HepG2 (cell line): ENCODE data around the gene OPA3. TPM values are rescaled to one million over a fixed set of nuclear protein-coding genes. Genes with fewer than 3 reads are reported as not detected.

Experiments used
- BRCA1 ChIP-seq: sonication (generic); formaldehyde crosslinking; IDR thresholded peaks from 2 replicates; pipeline ENCODE4 v1.4.0; 2020; ENCODE audit warnings: missing genetic modification reagents
- ERF ChIP-seq: IDR thresholded peaks from 2 replicates; pipeline ENCODE4 v1.6.1; 2018; ENCODE audit warnings: missing biosample characterization, missing genetic modification reagents
- HDAC1 ChIP-seq: sonication (generic); formaldehyde crosslinking; IDR thresholded peaks from 2 replicates; pipeline ENCODE4 v1.5.1; 2020; ENCODE audit warnings: mild to moderate bottlenecking, missing genetic modification reagents
- HIVEP1 ChIP-seq: sonication (generic); formaldehyde crosslinking; IDR thresholded peaks from 2 replicates; pipeline ENCODE4 v1.4.0; 2020; ENCODE audit warnings: mild to moderate bottlenecking, missing genetic modification reagents
- NFE2L2 ChIP-seq: fragments of 150-350 bp; IDR thresholded peaks from 2 replicates; pipeline ENCODE4 v1.6.1; 2014; ENCODE audit warnings: low read length
- NONO ChIP-seq, 2 experiments: fragments of 450-650 bp in 1 of 2; sonication (generic) in 1 of 2; formaldehyde crosslinking in 1 of 2; IDR thresholded peaks in 1 of 2; conservative IDR thresholded peaks in 1 of 2; 2 replicates each; pipeline versions ENCODE4 v1.6.1 to v1.8.0; 2017 to 2022; ENCODE audit warnings: mild to moderate bottlenecking in 1 of 2, missing genetic modification reagents in 1 of 2, moderate library complexity in 1 of 2
- PATZ1 ChIP-seq: sonication (generic); formaldehyde crosslinking; IDR thresholded peaks from 2 replicates; pipeline ENCODE4 v1.4.0; 2020; ENCODE audit warnings: missing genetic modification reagents
- POLR2G ChIP-seq: fragments of 200-400 bp; formaldehyde crosslinking; IDR thresholded peaks from 2 replicates; pipeline ENCODE4 v1.6.1; 2018; ENCODE audit warnings: mild to moderate bottlenecking, low read depth, low read length, moderate library complexity
- SKIL ChIP-seq: sonication (generic); formaldehyde crosslinking; IDR thresholded peaks from 2 replicates; pipeline ENCODE4 v1.8.0; 2022; ENCODE audit warnings: missing genetic modification reagents, mild to moderate bottlenecking, moderate library complexity, borderline replicate concordance
- SOX5 ChIP-seq: IDR thresholded peaks from 2 replicates; pipeline ENCODE4 v1.6.1; 2016; ENCODE audit warnings: borderline replicate concordance
- SP1 ChIP-seq, 2 experiments: fragments of 450-650 bp in 1 of 2; sonication (generic) in 1 of 2; formaldehyde crosslinking in 1 of 2; IDR thresholded peaks; 2 replicates each; pipeline versions ENCODE4 v1.4.0 to v1.6.1; 2016 to 2020; ENCODE audit warnings: missing genetic modification reagents in 1 of 2
- SPEN ChIP-seq: sonication (generic); formaldehyde crosslinking; IDR thresholded peaks from 2 replicates; pipeline ENCODE4 v1.5.1; 2020; ENCODE audit warnings: low read depth, mild to moderate bottlenecking, missing genetic modification reagents
- TEAD3 ChIP-seq: optimal IDR thresholded peaks from 2 replicates; pipeline ENCODE3; 2016; ENCODE audit warnings: borderline replicate concordance
- TEF ChIP-seq: sonication (generic); formaldehyde crosslinking; IDR thresholded peaks from 2 replicates; pipeline ENCODE4 v1.5.0; 2020; ENCODE audit warnings: missing genetic modification reagents
- ZFX ChIP-seq: sonication (generic); formaldehyde crosslinking; IDR thresholded peaks from 2 replicates; pipeline ENCODE4 v1.4.0; 2020; ENCODE audit warnings: mild to moderate bottlenecking, low read depth, missing genetic modification reagents, moderate library complexity
- ZNF276 ChIP-seq: sonication (generic); formaldehyde crosslinking; IDR thresholded peaks from 2 replicates; pipeline ENCODE4 v1.4.0; 2020; ENCODE audit warnings: mild to moderate bottlenecking, low read depth, missing genetic modification reagents
- ZNF432 ChIP-seq: sonication (generic); formaldehyde crosslinking; IDR thresholded peaks from 2 replicates; pipeline ENCODE4 v1.5.0; 2020; ENCODE audit warnings: missing genetic modification reagents, mild to moderate bottlenecking, borderline replicate concordance
- ZNF543 ChIP-seq: sonication (generic); formaldehyde crosslinking; IDR thresholded peaks from 2 replicates; pipeline ENCODE4 v1.4.0; 2020; ENCODE audit warnings: mild to moderate bottlenecking, missing genetic modification reagents
- ZNF570 ChIP-seq: sonication (generic); formaldehyde crosslinking; IDR thresholded peaks from 2 replicates; pipeline ENCODE4 v1.4.0; 2020; ENCODE audit warnings: mild to moderate bottlenecking, missing genetic modification reagents, borderline replicate concordance
- ZNF616 ChIP-seq: sonication (generic); formaldehyde crosslinking; IDR thresholded peaks from 2 replicates; pipeline ENCODE4 v1.5.0; 2020; ENCODE audit warnings: low read depth, mild to moderate bottlenecking, missing genetic modification reagents
- ZNF761 ChIP-seq: sonication (generic); formaldehyde crosslinking; conservative IDR thresholded peaks from 2 replicates; pipeline ENCODE4 v1.4.0; 2020; ENCODE audit warnings: mild to moderate bottlenecking, missing genetic modification reagents
- polyA plus RNA-seq, 8 experiments: library from polyadenylated mRNA; depleted of rRNA in 3 of 8; stranded (reverse) in 7 of 8; unstranded in 1 of 8; fragments of >200 nt; fragmentation: Illumina TruSeq in 4 of 8; extraction: Trizol in 4 of 8; gene quantifications; 2 replicates each; pipeline versions ENCODE4 v1.2.1 to v1.2.3, GENCODE V29; 2011 to 2016; ENCODE audit warnings: low read depth in 4 of 8, missing spikeins in 1 of 8, mixed read lengths in 1 of 8; ENCODE audit not compliant: insufficient read depth in 1 of 8
- total RNA-seq, 5 experiments: library from RNA; depleted of rRNA; stranded (reverse); fragments of >200 nt; fragmentation: Illumina TruSeq; extraction: Trizol; gene quantifications; 2 replicates each; pipeline ENCODE4 v1.2.3, GENCODE V29; 2016; ENCODE audit warnings: low read depth in 1 of 5

Gene OPA3
- total and polyA plus RNA-seq, 2 of the 13 experiments (the other 11 are each of a cell fraction or from before 2014, with no cell fraction given), result 8.3 to 17.7 TPM

- TF ChIP-seq NONO (IDR thresholded peaks at IDR 0.05), result no peak
- TF ChIP-seq NONO (CRISPR knock-in tag; conservative IDR thresholded peaks at IDR 0.05), result 0 out of 2 replicates have a peak, but pooled peaks have one; percentile 46
- TF ChIP-seq ZNF276 (CRISPR knock-in tag), result no peak
- no peak for TF ChIP-seq SOX5 (CRISPR knock-in tag)
- TF ChIP-seq SP1 (IDR thresholded peaks at IDR 0.05), result no peak
- 0 out of 2 replicates have a peak, but pooled peaks have one; percentile 10 for TF ChIP-seq SP1 (CRISPR knock-in tag; IDR thresholded peaks at IDR 0.05)
- no peak for TF ChIP-seq ZNF761
- no peak for TF ChIP-seq ZNF570
- no peak for TF ChIP-seq NFE2L2
- TF ChIP-seq ZFX (CRISPR knock-in tag), result peak; percentile 53
- TF ChIP-seq HDAC1 (CRISPR knock-in tag), result peak; percentile 35; the same call in 1 of the 2 replicates
- TF ChIP-seq ZNF616 (CRISPR knock-in tag), result no peak
- no peak for TF ChIP-seq ZNF543 (CRISPR knock-in tag)
- TF ChIP-seq TEF (CRISPR knock-in tag), result no peak
- no peak for TF ChIP-seq HIVEP1
- TF ChIP-seq SKIL (CRISPR knock-in tag), result no peak
- peak; percentile 76 for TF ChIP-seq PATZ1 (CRISPR knock-in tag)
- TF ChIP-seq ERF, result no peak
- TF ChIP-seq BRCA1, result no peak
- TF ChIP-seq POLR2G, result peak; percentile 59
- TF ChIP-seq ZNF432 (CRISPR knock-in tag), result no peak
- 0 out of 2 replicates have a peak, but pooled peaks have one; percentile 23 for TF ChIP-seq SPEN (CRISPR knock-in tag)
- TF ChIP-seq TEAD3 (CRISPR knock-in tag), result peak; percentile 6
Measured at GRCh38 chr19:45508861-45509691, 75.5 kb downstream of the OPA3 start (continued).
